ENCODE data around the gene EFNA5.

GRCh38 chr5:107470295-107470582 lies 200.5 kb downstream of the EFNA5 start:
- TF ChIP-seq CTCF (IDR thresholded peaks at IDR 0.05; ENCODE audit: low read length) (no peak), EZH2 (IDR thresholded peaks at IDR 0.05; ENCODE audit: borderline replicate concordance, low read length) (no peak)

All from OCI-LY1 (cell line).